ENCODE results near the gene BUD23. TPM values are rescaled to one million over a fixed set of nuclear protein-coding genes. Genes with fewer than 3 reads are reported as not detected.
A peak's percentile ranks its signal among the peaks of the same experiment; 100 is the strongest.

The BUD23 gene
- total and polyA plus RNA-seq, 2 donors (not counting 1 experiment from before 2014, with no cell fraction given): 62.4 to 63.9 TPM

DNA sequence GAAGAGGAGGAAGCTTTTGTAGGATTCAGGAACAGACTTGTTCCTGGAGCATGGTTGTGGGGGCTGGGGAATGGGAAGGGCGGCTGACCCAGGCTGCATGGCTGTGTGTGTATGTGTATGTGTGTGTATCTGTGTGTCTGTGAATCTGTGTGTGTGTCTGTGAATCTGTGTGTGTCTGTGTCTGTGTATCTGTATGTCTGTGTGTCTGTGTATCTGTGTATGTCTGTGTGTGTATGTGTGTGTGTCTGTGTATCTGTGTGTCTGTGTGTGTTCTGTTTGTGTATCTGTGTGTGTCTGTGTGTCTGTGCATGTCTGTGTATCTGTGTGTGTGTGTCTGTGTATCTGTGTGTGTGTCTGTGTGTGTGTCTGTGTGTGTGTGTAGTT lies 42.7 kb downstream of the BUD23 start:
- peaks cover 14% of the 10 kb centered on the region for H3K27me3 Mint-ChIP-seq
- H3K4me1 Mint-ChIP-seq: no peaks in the 10 kb centered on the region
- intact Hi-C loops (cut with micrococcal nuclease): no loop called here
- H3K27ac Mint-ChIP-seq: no peak overlapping the region
- peak overlapping the region; percentile 29 for H2AFZ ChIP-seq (ENCODE audit: insufficient read depth, low read depth, low read length, poor library complexity, severe bottlenecking)
- no peaks in the 10 kb centered on the region for H3K9me3 Mint-ChIP-seq (ENCODE audit: insufficient read depth)
- CTCF ChIA-PET: interaction anchor here (0.6 to 6.4 kb wide), 8 partner anchors 9 to 203 kb away, joined by 3 to 93 read pairs (median 6); partner anchors contain the start of gene ABHD11
- no peaks in the 10 kb centered on the region for H3K79me2 ChIP-seq (ENCODE audit: control insufficient read depth, insufficient read depth, low read length)
- H3K4me2 ChIP-seq (replicated peaks; ENCODE audit: low read depth, low read length, poor library complexity, severe bottlenecking): no peak overlapping the region
- H3K4me1 ChIP-seq (ENCODE audit: control insufficient read depth in 2 of 2, insufficient read depth in 2 of 2, low read length in 2 of 2): peaks cover 0 to 2% of the 10 kb centered on the region in 2 donors
- 90% methylated on average over 1 of the region's 1 CpG for WGBS (ENCODE audit: insufficient coverage)
- H3K9ac ChIP-seq (ENCODE audit: low read length): no peak overlapping the region
- H3K27me3 ChIP-seq (replicated peaks in 1 of 4; ENCODE audit: control extremely low read depth in 1 of 4, control insufficient read depth in 3 of 4, insufficient read depth in 4 of 4, low read length in 3 of 4): peaks cover 0 to 27% (median 11%) of the 10 kb centered on the region in 4 experiments
- POLR2A ChIA-PET: no interaction called here
- no peak overlapping the region for H3K27ac ChIP-seq (ENCODE audit: low read length in 2 of 2)
- ATAC-seq (ENCODE audit: low read depth) (no peak), DNase-seq (no peak)
- peaks cover 0 to 4% (median 0%) of the 10 kb centered on the region in 3 donors for H3K9me3 ChIP-seq (ENCODE audit: control extremely low read depth in 1 of 3, control insufficient read depth in 2 of 3, insufficient read depth in 1 of 3, low read length in 2 of 3)
- H3K4me3 ChIP-seq (ENCODE audit: control extremely low read depth in 1 of 5, extremely low read depth in 1 of 5, insufficient read depth in 1 of 5, low read depth in 2 of 5, low read length in 4 of 5): no peak overlapping the region
- H3K36me3 ChIP-seq (replicated peaks in 1 of 2; ENCODE audit: control extremely low read depth in 1 of 2, control insufficient read depth in 1 of 2, extremely low read depth in 1 of 2, insufficient read depth in 2 of 2, low read length in 1 of 2): no peaks in the 10 kb centered on the region
- peak; percentile 38 for TF ChIP-seq CTCF (IDR thresholded peaks at IDR 0.05)
- TF ChIP-seq EZH2 (IDR thresholded peaks at IDR 0.05; ENCODE audit: borderline replicate concordance, insufficient read depth, low read depth, low read length, poor library complexity, severe bottlenecking): no peak
- no peaks in the 10 kb centered on the region for H4K20me1 ChIP-seq (ENCODE audit: control insufficient read depth, insufficient read depth, low read length, poor library complexity, severe bottlenecking)
- H3K4me3 Mint-ChIP-seq: no peak overlapping the region

GRCh38 chr7:73727952-73728351 lies 44.6 kb downstream of the BUD23 start:
- Histone ChIP-seq H3K9ac (ENCODE audit: low read length) (no peak overlapping the region), H3K9me3 (ENCODE audit: control extremely low read depth in 1 of 3, control insufficient read depth in 2 of 3, insufficient read depth in 1 of 3, low read length in 2 of 3) (no peaks in the 10 kb centered on the region), H3K4me3 (ENCODE audit: control extremely low read depth in 1 of 5, extremely low read depth in 1 of 5, insufficient read depth in 1 of 5, low read depth in 2 of 5, low read length in 4 of 5) (no peak overlapping the region), H2AFZ (ENCODE audit: insufficient read depth, low read depth, low read length, poor library complexity, severe bottlenecking) (no peak overlapping the region), H4K20me1 (ENCODE audit: control insufficient read depth, insufficient read depth, low read length, poor library complexity, severe bottlenecking) (no peaks in the 10 kb centered on the region), H3K79me2 (ENCODE audit: control insufficient read depth, insufficient read depth, low read length) (no peaks in the 10 kb centered on the region), H3K36me3 (replicated peaks in 1 of 2; ENCODE audit: control extremely low read depth in 1 of 2, control insufficient read depth in 1 of 2, extremely low read depth in 1 of 2, insufficient read depth in 2 of 2, low read length in 1 of 2) (no peaks in the 10 kb centered on the region), H3K27me3 (replicated peaks in 1 of 4; ENCODE audit: control extremely low read depth in 1 of 4, control insufficient read depth in 3 of 4, insufficient read depth in 4 of 4, low read length in 3 of 4) (peaks cover 0 to 19% (median 11%) of the 10 kb centered on the region in 4 experiments), H3K4me2 (replicated peaks; ENCODE audit: low read depth, low read length, poor library complexity, severe bottlenecking) (no peak overlapping the region), H3K4me1 (ENCODE audit: control insufficient read depth in 2 of 2, insufficient read depth in 2 of 2, low read length in 2 of 2) (peaks cover 0 to 2% of the 10 kb centered on the region in 2 donors), H3K27ac (ENCODE audit: low read length in 2 of 2) (no peak overlapping the region)
- H3K27ac Mint-ChIP-seq: no peak overlapping the region
- DNase-seq (no peak), ATAC-seq (ENCODE audit: low read depth) (no peak)
- no peak overlapping the region for H3K4me3 Mint-ChIP-seq
- CTCF ChIA-PET: interaction anchor here (0.6 to 3.9 kb wide), 4 partner anchors 17 to 170 kb away, joined by 3 to 41 read pairs (median 3); no protein-coding TSS in a partner anchor
- no peaks in the 10 kb centered on the region for H3K4me1 Mint-ChIP-seq
- 71% methylated on average over 2 of the region's 3 CpGs for WGBS (ENCODE audit: insufficient coverage)
- POLR2A ChIA-PET: no interaction called here
- no peaks in the 10 kb centered on the region for H3K9me3 Mint-ChIP-seq (ENCODE audit: insufficient read depth)
- TF ChIP-seq EZH2 (IDR thresholded peaks at IDR 0.05; ENCODE audit: borderline replicate concordance, insufficient read depth, low read depth, low read length, poor library complexity, severe bottlenecking) (no peak), CTCF (IDR thresholded peaks at IDR 0.05) (no peak)
- intact Hi-C loops (cut with micrococcal nuclease): no loop called here
- peaks cover 14% of the 10 kb centered on the region for H3K27me3 Mint-ChIP-seq
